AG04449 (cell line): ENCODE measurements around the gene PTPRT.

Experiments
- CTCF ChIA-PET: fragments of 350-600 bp; formaldehyde crosslinking; extraction: SDS; loops from one replicate; lab custom pipeline; 2021; ENCODE audit warnings: antibody characterized with exemption; lab: Yijun Ruan, JAX
- POLR2A ChIA-PET: fragments of 400-600, 350-600 bp; formaldehyde crosslinking; extraction: SDS; loops from one replicate; lab custom pipeline; 2020; ENCODE audit warnings: antibody characterized with exemption, inconsistent platforms; lab: Yijun Ruan, JAX
- DNase-seq: peaks from one replicate; pipeline ENCODE4 v3.0.0-alpha.2; 2010; ENCODE audit warnings: low read depth, low spot score
- H3K4me3 ChIP-seq: 2 replicates; pipeline ENCODE4 v1.5.1; 2011; ENCODE audit warnings: low read depth, mild to moderate bottlenecking, control low read depth, low read length
- TF ChIP-seq, protein P1 (sequence below): IDR thresholded peaks from one replicate; pipeline ENCODE4 v1.5.1; 2011; ENCODE audit warnings: mild to moderate bottlenecking, moderate library complexity, low read length, control low read depth, inconsistent platforms; ENCODE audit not compliant: insufficient read depth; ENCODE audit errors: missing control alignments

The PTPRT gene

DNA sequence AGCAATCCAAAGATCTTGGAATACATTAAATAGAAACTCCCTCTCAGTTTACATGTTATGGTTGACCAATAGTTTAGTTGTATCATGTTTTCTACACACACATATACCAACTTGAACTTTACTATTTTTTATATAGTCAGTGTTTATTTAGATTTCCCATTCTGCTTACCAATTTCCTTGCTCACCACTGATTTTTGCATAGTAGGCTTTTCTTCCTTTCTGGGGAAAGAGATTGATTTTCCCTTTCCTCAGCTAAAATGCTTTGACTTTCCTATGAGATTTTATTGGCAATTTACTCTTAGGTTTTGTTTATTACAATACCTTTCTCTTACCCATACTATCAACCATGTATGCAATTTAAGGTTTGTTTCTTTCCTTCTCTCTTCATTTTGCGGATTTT, 665.6 kb downstream of the PTPRT start:
- ChIA-PET POLR2A (no interaction called here), CTCF (no interaction called here)
- DNase-seq, result no peak
- TF ChIP-seq, protein P1, sequence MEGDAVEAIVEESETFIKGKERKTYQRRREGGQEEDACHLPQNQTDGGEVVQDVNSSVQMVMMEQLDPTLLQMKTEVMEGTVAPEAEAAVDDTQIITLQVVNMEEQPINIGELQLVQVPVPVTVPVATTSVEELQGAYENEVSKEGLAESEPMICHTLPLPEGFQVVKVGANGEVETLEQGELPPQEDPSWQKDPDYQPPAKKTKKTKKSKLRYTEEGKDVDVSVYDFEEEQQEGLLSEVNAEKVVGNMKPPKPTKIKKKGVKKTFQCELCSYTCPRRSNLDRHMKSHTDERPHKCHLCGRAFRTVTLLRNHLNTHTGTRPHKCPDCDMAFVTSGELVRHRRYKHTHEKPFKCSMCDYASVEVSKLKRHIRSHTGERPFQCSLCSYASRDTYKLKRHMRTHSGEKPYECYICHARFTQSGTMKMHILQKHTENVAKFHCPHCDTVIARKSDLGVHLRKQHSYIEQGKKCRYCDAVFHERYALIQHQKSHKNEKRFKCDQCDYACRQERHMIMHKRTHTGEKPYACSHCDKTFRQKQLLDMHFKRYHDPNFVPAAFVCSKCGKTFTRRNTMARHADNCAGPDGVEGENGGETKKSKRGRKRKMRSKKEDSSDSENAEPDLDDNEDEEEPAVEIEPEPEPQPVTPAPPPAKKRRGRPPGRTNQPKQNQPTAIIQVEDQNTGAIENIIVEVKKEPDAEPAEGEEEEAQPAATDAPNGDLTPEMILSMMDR, result no peak
- H3K4me3 ChIP-seq, result no peak overlapping the region

DNA sequence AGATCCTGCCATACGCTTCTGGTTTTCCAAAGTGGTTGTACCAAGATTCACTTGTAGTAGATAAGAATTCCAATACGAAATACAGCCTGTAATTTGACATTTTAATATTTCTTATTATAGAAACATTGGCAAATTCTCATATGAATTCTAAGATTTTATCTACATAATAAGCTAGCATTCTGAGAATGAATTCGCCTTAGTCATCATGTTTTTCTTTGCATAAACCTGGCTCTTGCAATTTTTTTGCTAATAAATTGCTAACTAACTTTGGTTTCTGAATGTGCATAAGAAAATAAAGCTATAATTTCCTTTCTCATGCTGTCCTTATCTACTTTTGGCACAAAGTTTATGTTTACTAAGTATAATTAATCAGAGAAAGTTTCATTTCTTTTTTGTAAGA, 673.0 kb downstream of the PTPRT start:
- no peak overlapping the region for H3K4me3 ChIP-seq
- DNase-seq, result no peak
- ChIA-PET POLR2A (no interaction called here), CTCF (no interaction called here)
- TF ChIP-seq, protein P1, result no peak

DNA sequence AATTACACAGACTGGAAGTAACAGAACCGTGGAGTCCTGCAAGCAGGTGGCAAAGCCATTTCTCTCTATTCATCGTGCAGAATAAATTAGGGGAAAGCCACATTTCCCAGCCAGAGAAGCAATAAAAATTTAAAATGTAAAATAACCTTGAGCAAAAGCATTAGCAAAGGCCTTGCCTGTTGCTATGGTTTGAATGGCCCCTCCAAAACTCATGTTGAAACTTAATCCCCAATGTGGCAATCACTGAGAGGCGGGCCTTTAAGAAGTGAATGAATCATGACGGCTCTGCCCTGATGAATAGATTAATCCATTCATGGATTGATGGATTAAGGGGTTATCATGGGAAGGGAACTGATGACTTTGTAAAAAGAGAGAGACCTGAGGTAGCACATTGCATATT, 679.0 kb downstream of the PTPRT start:
- DNase-seq, result no peak
- no peak overlapping the region for H3K4me3 ChIP-seq
- ChIA-PET POLR2A (no interaction called here), CTCF (no interaction called here)
- TF ChIP-seq, protein P1, result no peak

DNA sequence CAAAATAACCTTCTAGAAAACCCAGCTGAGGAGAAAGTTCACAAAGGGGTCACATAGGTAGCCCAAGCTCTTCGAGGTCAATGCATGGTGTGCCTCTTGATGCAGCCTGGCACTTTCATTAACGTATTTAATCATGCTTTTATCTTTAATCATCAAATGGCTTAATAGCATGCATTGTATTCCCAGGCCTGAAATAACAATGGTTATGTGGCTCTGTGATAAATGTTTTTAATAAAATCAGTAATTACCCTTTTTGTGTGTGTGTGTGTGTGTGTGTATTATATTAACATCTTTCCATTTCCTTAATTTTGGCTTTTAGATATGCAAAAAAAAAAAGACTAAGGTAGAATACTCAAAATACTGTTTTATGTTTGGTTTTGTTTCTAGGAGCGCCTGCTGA, 681.8 kb downstream of the PTPRT start:
- POLR2A ChIA-PET, result no interaction called here
- DNase-seq, result no peak
- CTCF ChIA-PET, result no interaction called here
- H3K4me3 ChIP-seq, result no peak overlapping the region
- TF ChIP-seq, protein P1, result no peak

DNA sequence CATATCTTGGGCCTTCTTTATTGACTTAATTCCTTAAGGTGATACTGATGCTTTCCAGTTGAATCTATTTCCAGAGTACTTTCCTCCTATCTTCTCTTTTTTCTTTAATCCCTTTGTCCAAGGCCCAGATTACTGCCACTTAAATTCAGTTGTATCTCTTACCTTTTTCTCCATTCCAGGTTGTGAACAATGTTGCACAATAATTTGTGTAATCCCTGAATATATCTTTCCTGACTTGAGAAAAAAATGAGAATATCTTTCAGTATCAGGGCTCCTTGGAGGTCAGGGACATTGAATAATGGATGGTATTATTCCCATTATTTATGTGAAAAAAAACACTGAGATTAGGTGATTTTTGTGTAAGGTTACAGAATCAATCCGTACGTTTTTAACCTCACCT, 683.3 kb downstream of the PTPRT start:
- TF ChIP-seq, protein P1, result no peak
- CTCF ChIA-PET, result no interaction called here
- no peak for DNase-seq
- POLR2A ChIA-PET, result no interaction called here
- no peak overlapping the region for H3K4me3 ChIP-seq

DNA sequence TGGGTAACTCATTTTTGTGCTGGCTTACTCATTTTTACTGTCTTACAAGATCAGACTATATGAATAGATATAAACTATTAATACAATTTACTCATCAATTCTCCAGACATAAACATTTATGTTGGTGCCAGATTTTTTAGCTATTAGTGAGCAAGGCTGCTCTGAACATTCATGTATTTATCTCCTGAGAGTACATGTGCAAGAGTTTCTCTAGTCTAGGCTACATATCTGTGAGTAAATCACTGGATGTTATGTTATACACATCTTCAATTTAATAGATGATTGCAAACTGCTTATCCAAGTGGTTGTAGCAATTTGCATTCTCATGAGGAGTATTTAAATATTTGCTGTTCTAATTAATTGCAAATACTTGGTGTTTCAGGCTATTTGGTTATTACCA, 687.1 kb downstream of the PTPRT start:
- TF ChIP-seq, protein P1, result no peak
- no peak overlapping the region for H3K4me3 ChIP-seq
- ChIA-PET POLR2A (no interaction called here), CTCF (no interaction called here)
- DNase-seq, result no peak

DNA sequence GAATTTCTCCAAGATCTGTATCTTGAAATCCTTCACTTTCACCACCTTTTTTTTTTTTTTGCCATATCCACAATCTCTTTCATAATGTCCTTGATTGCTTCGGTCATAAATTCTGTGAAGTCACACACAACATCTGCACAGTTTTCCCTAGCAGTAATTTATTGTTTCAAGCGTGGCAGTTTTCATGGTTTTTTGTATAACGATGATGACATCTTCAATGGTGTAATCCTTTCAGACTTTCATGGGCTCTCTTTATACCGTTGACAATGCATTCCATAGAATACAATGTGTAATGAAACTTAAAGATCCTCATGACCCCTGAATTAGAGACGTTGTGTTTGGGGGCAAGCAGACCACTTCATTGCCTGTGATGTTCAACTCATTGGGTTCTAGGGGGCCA, 693.1 kb downstream of the PTPRT start:
- TF ChIP-seq, protein P1, result no peak
- CTCF ChIA-PET, result no interaction called here
- POLR2A ChIA-PET, result no interaction called here
- H3K4me3 ChIP-seq, result no peak overlapping the region
- DNase-seq, result no peak
